Frontal cortex (tissue), 4 donors: ENCODE results near the gene DDX5. TPM values are rescaled to one million over a fixed set of nuclear protein-coding genes. Genes with fewer than 3 reads are reported as not detected.

Experiments
- DNase-seq, 2 donors: peaks; one replicate each; pipeline ENCODE4 v3.0.0; 2012; ENCODE audit warnings: low spot score in 2 of 2
- FAIRE-seq: peaks from 2 replicates; lab custom pipeline; 2012; peaks lifted over from hg19 to GRCh38; lab: Jason Lieb, UNC
- small RNA-seq: library from RNA; depleted of rRNA; stranded (forward); fragments of <200 nt; gene quantifications from one replicate; pipeline ENCODE3, GENCODE V24; 2014
- total RNA-seq: library from RNA; depleted of rRNA; stranded (reverse); fragments of >200 nt; gene quantifications from one replicate; pipeline ENCODE4 v1.2.3, GENCODE V29; 2014
- donor health status: control.
- donor health status: control.
- donor health status: control.

DDX5 gene
- total RNA-seq, 1 donor from 2014 or later = 416 TPM

DNA sequence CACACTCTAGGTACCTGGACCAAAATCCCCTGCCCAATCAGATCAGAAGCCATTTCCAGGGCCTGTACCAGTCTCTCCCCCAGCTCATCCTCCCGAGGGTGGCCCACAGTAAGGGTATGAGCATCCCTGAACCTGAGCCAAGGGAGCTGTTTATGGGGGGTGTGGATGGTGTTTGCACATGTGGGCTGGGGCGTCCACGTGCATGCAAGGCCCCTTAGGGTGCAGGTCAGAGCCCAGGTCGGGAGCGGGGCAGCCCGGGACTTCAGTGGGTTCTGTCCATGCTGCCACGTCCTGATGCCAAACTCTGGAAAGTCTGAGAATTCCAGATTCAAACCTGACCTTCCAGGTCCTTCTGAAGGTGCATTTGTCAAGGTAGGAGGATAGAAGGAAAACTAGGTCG is 47.3 kb downstream of the DDX5 start:
- FAIRE-seq = no peak

DNA sequence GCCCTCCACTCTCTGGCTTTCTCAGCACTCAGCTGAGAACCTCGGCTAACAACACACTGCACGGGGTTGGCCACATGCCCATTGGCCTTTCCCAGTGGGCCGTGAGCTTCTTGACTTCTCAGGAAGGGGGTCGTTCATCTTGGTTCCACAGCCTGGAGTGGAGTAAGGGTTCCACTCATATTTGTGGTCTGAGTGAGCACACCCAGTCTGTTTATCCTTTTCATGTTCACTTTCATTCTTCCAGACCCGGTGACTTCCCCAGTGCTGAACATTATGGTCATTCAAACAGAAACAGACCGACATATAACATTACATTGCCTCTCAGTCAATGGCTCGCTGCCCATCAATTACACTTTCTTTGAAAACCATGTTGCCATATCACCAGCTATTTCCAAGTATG is 48.9 kb downstream of the DDX5 start:
- FAIRE-seq (no peak), DNase-seq (no peak)

More for the DNA sequence above, 47.3 kb downstream of the DDX5 start:
- no peak for DNase-seq

DNA sequence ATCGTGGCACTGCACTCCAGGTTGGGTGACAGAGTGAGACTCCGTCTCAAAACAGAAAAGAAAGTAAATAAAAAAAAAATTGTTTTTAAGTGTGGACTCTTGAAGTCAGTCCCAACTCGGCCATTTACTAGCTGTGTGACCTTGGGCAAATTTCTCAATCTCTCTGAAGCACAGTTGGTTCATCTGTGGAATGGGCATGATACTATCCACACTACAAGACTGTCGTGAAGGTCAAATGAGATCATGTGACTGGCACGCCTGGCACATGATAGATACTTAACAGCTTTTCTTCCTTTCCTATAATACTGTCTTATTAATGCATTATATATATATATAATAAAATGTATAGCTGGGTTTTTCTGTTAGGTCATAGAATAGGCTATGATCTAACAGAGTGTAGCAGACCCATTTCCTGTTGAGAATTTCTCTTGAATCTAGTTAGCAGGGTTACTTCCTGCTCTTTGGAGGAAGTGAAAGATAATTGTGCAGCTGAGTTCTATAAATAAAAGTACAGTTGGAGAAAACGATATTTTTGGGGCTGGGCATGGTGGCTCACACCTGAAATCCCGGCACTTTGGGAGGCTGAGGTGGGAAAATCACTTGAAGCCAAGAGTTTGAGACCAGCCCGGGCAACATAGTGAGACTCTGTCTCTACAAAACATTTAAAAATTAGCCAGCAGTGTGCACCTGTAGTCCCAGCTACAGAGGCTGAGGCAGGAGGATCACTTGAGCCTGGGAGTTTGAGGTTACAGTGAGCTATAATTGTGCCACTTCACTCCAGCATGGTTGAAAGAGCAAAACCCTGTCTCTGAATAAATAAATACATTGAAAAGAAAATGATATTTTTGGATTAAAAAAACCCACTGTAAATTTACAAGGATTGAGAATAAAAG is 49.9 kb downstream of the DDX5 start:
- FAIRE-seq (no peak), DNase-seq (no peak)

DNA sequence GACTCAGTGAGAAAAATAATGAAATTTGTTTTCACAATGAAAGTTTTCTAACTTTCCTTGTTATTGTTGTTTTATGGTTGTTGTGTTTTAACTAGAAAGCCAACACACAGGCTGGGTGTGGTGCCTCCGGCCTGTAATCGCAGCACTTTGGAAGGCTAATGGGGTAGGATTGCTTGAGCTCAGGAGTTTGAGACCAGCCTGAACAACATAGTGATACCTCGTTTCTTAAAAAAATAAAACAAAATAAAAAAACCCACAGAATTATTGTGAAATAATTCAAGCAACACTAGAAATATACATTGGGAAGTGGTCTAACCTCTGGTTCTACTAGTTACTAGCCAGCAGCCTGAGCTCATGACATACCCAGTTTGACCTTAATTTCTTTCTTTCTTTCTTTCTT is 56.5 kb downstream of the DDX5 start:
- no peak for FAIRE-seq
- DNase-seq = no peak

DNA sequence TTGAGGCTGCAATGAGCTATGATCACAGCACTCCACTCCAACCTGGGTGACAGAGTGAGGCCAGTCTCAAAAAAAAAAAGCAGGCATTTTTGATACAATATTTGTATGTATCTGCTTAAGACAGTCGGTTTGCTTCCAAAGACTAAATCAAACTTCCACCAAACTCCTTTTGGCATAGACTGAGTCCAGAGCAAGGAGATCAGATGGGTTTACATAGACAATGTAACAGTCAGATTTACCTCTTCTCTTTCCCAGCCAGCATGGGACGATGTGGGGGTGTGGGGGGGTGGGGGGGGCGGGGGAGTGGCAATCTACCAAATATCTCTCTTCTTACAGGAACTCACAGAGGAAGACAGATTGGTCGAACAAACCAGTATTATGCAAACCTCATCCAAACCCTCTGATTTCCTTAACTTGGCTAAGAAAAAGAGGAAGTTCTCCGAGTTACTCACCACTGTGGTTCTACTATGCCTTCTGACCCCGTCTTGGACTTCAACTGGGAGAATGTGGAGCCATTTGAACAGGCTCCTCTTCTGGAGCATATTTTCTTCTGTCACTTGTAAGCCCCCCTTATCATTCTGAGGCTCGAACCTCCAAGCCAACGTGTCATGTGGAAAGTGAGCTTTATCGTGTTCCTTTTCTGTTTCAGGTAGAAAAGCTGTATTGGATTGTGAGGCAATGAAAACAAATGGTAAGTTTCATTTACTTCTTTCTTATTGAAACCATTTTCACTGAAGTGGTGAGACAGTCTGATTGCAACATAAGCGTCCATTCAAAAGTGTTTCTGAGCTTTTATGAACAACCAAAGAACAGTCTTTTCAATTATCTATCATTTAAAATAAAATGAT is 57.2 kb downstream of the DDX5 start, which contains the start of gene MILR1:
TSS of gene MILR1 (plus strand) at position 451 of the 848 bp plus-strand sequence. CDS start at position 505, 54 bp downstream.
- DNase-seq = no peak
- no peak for FAIRE-seq

Small RNA genes lying within 50 kb of the gene (small RNA-seq; reads per million reads assigned to genes)
- gene ATP5MFP4 = not detected

Other genes with a start within 250 kb of the DDX5 start
- gene TEX2, start 243.0 kb downstream of the DDX5 start, total RNA-seq = 31.8 TPM
- gene PECAM1, start 115.4 kb downstream of the DDX5 start, total RNA-seq = 6.9 TPM
- gene MILR1, start 57.2 kb downstream of the DDX5 start, total RNA-seq = 0.82 TPM
- 13.5 TPM for gene POLG2, start 9.2 kb downstream of the DDX5 start, total RNA-seq
- gene CEP95, start 688 bp upstream of the DDX5 start, total RNA-seq = 88.0 TPM
- gene SMURF2, start 156.0 kb upstream of the DDX5 start, total RNA-seq = 64.0 TPM